HG03103 (cell line): ENCODE results near the gene RPL13A.

Experiments
- ATAC-seq: cut with Tn5 transposase; IDR thresholded peaks from one replicate; pipeline ENCODE4 v1.9.1; 2021; ENCODE audit warnings: low read depth; ENCODE audit not compliant: unreplicated experiment

RPL13A gene

DNA sequence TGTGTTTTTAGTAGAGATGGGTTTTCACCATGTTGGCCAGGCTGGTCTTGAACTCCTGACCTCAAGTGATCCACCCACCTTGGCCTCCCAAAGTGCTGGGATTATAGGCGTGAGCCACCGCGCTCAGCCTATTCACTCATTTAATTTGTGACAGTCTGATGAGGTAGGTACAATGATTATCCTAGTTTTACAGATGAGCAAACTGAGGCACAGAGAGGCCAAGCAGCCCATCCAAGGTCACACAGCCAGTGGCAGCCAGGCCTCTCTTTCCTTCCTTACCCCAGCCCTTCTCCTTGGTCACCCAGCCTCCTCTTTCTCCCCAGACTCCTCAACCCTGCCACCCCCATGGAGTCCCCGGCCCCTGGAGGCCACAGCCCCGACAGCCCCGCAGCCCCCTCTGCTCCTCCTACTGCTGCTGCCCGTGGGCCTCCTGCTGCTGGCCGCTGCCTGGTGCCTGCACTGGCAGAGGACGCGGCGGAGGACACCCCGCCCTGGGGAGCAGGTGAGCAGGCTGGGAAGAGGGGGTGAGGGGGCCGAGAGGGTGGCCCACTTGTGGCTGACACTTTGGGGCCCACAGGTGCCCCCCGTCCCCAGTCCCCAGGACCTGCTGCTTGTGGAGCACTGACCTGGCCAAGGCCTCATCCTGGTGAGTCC lies 7.3 kb upstream of the RPL13A start:
- no peak for ATAC-seq

GRCh38 chr19:49481020-49481683 lies 6.3 kb upstream of the RPL13A start:
- ATAC-seq: no peak

GRCh38 chr19:49486232-49486631 lies 1.2 kb upstream of the RPL13A start:
- ATAC-seq: no peak

- no peak for ATAC-seq
These were observed 615 bp upstream of the RPL13A start for GRCh38 chr19:49486710-49487276.

DNA sequence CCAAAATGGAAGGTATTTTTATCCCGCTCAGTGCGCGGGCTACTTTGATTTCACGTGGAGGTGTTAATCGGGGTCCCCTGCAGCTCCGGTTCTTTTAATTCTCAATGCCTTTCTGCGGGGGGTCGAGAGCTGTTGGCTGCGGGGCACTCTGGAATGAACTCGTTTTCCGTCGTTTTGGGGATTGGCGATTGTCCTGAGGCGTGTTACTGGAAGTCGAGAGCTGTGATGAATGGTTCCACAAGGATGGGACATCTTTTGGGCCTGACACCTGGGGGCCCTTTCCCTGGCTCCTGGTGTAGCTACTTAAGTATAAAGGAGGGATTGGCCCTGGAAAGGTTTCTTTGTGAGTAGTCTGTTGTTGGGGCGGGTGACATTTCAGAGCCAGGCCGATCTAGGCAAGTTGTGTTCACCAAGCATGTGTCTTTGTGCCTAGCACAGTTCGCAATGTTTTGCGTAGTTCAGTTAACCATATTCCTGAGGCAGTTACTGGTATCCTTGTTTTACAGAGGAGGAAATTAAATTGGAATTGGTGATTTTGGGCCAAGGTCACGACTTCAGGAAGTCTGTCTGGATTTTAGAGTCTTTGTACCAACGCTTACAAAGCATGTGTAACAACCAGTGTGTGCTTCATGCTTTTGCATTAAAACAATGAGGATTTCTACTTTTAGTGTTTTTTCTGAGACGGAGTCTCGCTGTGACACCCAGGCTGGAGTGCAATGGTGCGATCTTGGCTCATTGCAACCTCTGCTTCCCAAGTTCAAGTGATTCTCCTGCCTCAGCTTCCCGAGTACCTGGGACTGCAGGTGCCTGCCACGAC lies 846 bp downstream of the RPL13A start:
- no peak for ATAC-seq

DNA sequence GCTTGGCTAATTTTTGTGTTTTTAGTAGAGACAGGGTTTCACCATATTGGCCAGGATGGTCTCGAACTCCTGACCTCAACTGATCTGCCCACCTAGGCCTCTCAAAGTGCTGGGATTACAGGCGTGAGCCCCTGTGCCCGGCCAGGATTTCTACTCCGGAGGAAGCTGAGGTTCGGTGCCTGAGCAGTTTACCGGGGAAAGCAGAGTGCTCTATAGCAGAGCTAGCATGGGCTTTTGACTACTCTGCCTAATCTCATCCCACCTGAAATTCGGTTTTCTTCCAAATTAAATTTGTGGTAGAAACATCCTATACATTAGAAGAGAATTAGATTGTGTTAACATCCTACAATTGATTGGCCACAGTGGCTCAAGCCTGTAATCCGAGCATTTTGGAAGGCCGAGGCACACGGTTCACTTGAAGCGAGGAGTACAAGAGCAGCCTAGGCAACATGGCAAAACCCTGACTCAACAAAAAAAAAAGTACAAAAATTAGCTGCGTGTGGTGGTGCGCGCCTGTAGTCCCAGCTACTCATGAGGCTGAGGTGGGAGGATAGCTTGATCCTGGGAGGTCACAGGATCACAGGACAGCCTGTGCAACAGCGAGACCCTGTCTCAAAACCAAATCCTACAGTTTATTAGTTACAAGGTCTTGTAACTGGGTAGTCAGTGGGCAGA lies 1.6 kb downstream of the RPL13A start:
- ATAC-seq: no peak

DNA sequence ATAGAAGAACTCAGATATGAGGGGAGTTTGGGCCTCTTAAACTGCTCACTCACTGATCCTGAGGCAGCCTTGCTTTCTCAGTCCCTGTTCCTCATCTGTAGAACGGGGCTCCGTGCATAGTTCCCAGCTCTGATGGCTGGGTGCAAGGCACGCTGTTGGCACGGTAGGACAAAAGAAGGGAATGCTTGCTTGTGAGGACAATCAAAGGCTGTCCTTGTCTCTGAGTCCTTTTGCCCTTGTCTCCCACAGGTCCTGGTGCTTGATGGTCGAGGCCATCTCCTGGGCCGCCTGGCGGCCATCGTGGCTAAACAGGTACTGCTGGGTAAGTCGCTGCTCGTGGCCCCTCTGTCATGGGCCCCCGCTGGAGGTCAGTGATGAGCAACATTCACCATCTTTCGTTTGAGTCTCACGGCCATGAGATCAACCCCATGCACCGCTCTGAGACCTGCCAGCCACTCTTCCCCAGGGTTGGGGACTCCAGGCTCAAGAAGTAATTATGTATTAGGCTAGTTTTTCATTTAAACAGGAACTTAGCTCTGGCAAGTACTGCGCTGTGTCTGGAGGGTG lies 2.3 kb downstream of the RPL13A start:
- no peak for ATAC-seq

DNA sequence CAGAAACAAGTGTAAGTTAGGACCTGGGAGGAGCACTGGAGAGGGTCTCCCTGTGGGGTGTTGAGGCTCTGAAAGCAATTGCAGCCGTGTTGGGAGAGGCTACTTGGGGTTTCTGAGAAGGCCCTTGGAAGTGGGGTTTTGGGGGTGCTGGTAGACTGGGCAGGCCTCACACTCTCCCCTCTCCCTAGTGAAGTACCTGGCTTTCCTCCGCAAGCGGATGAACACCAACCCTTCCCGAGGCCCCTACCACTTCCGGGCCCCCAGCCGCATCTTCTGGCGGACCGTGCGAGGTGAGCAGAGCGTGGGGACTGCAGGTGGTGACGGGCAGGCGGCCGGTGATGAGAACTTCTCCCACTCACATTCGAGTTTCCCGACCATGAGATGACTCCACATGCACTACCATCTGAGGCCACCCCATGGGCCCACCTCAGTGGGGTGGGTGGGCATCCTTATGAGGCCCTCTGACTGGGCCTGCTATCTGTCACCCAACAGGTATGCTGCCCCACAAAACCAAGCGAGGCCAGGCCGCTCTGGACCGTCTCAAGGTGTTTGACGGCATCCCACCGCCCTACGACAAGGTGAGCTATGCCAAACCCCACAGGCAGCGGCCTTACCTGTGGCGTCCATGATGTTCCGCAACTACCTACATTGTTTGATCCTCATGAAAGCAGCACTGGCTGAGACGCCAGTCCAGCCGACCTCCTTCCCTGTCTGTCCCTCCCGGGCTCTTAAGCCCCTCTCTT lies 3.0 kb downstream of the RPL13A start:
- no peak for ATAC-seq

DNA sequence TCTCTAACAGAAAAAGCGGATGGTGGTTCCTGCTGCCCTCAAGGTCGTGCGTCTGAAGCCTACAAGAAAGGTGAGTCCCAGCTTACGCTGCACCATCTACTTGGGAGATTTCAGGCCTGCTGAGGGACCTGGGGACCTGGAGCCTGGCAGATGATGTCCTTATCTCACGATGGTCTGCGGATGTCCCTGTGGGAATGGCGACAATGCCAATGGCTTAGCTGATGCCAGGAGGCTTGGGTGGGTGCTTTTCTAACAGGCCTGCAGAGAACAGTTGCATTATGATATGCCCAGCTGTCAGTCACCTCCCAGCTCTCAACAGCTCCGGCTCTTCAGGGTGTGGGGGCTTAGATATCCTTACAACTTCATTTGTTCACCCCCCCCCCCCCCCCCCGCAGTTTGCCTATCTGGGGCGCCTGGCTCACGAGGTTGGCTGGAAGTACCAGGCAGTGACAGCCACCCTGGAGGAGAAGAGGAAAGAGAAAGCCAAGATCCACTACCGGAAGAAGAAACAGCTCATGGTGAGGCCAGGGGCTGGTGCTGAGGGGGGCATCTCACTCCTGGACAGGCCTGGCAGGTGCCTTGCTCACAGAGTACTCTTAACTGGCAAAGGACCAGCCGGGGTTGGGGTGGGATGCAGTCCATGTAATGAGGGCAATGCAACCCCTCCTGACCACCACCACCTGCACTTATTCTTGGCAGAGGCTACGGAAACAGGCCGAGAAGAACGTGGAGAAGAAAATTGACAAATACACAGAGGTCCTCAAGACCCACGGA lies 3.8 kb downstream of the RPL13A start:
- no peak for ATAC-seq

DNA sequence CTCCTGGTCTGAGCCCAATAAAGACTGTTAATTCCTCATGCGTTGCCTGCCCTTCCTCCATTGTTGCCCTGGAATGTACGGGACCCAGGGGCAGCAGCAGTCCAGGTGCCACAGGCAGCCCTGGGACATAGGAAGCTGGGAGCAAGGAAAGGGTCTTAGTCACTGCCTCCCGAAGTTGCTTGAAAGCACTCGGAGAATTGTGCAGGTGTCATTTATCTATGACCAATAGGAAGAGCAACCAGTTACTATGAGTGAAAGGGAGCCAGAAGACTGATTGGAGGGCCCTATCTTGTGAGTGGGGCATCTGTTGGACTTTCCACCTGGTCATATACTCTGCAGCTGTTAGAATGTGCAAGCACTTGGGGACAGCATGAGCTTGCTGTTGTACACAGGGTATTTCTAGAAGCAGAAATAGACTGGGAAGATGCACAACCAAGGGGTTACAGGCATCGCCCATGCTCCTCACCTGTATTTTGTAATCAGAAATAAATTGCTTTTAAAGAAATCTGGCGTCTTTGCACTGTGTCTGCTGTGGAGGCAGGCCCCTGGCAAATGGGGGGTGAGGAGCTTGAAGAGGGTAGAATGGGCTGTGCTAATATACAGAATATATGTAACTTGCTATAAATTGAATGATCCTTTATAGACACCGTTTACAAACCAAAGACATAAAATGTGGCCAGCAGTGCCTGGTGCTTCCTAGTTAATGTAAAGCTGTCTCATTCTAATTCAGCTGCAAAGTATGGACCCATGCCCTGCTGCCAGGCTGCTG lies 4.6 kb downstream of the RPL13A start:
- no peak for ATAC-seq

GRCh38 chr19:49492573-49493405 lies 5.4 kb downstream of the RPL13A start:
- no peak for ATAC-seq

DNA sequence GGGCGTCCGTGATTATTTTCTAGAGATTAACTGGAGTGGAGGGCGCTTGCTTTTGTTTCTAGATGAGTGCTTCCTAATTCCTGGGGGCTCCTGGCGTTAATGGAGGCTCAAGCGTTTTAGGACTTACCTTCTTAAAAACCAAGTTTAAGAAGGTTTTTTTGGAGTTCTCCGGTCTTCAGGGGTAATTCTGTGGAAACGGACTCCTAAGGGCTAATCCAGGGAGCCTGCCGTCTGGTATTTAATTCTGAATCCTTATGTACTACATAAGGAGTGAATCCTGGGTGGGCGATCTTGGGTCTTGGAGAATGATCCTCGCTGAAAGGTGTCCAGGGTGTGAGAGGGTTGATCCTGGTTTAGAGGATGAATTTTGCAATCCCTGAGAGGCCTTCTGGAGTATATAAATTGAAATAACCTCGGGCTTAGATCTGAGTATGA lies 9.2 kb downstream of the RPL13A start:
- no peak for ATAC-seq

GRCh38 chr19:49497047-49497788 lies 9.8 kb downstream of the RPL13A start:
- ATAC-seq: no peak

DNA sequence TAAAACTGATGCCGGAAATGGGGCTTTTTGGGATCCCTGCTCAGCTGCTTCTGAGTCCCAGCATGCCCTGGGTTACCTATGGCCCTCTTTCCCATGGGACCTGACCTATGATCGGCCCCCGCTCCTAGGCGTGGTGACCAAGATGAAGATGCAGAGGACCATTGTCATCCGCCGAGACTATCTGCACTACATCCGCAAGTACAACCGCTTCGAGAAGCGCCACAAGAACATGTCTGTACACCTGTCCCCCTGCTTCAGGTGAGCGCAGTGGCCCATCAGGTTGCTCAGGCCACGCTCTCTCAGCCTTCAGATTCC lies 10.3 kb downstream of the RPL13A start:
- ATAC-seq: no peak

DNA sequence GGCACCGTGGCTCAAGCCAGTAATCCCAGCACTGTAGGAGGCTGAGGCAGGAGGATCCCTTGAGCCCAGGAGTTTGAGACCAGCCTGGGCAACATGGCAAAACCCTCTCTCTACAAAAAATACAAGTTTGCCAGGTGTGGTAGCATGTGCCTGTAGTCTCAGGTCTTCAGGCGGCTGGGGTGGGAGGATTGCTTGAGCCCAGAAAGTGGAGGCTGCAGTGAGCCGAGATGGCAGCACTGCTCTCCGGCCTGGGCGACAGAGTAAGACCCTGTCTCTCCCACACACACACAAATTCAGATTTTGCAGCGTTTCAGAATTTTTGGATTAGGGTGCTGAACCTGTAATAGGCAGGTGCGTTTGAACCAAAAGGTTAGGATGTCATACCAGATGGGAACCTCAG lies 11.1 kb downstream of the RPL13A start:
- ATAC-seq: no peak

DNA sequence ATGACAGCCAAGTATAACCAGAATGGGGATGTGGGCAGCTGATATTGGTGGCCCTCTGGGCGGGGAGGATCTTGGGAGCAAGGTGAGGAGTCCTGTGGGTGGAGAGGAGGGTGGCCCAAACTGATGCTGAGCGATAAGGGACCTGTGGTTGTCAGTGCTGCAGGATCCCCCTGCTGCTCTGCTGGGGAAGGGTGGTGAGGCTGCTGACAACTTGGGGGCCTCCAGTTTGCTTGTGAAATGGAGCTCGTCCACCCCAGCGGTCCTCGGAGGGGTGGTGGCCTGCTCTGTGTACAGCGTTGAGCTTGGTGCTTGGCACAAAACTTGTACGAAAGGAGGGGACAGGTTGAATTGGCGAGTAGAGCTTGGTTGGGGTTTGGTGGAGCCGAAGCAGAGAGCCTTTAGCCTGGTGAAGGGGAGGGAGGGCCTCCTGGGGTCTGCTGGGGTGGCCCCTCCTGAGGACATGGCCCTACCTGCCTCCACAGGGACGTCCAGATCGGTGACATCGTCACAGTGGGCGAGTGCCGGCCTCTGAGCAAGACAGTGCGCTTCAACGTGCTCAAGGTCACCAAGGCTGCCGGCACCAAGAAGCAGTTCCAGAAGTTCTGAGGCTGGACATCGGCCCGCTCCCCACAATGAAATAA lies 11.7 kb downstream of the RPL13A start:
- ATAC-seq: no peak
